ENCODE measurements around the gene MAP4K3.

The MAP4K3 gene

GRCh38 chr2:39215545-39215944 is 221.5 kb downstream of the MAP4K3 start (continued):
- TF ChIP-seq, protein P1, sequence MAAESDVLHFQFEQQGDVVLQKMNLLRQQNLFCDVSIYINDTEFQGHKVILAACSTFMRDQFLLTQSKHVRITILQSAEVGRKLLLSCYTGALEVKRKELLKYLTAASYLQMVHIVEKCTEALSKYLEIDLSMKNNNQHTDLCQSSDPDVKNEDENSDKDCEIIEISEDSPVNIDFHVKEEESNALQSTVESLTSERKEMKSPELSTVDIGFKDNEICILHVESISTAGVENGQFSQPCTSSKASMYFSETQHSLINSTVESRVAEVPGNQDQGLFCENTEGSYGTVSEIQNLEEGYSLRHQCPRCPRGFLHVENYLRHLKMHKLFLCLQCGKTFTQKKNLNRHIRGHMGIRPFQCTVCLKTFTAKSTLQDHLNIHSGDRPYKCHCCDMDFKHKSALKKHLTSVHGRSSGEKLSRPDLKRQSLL (tag by site-specific recombination; IDR thresholded peaks at IDR 0.05): no peak
- TF ChIP-seq TCF7L2 (IDR thresholded peaks at IDR 0.05; ENCODE audit: borderline replicate concordance, low read depth, low read length) (no peak), ZNF404 (tag by site-specific recombination; IDR thresholded peaks at IDR 0.05) (no peak), ZIC2 (tag by site-specific recombination; IDR thresholded peaks at IDR 0.05) (no peak), PRDM6 (tag by site-specific recombination; IDR thresholded peaks at IDR 0.05) (no peak), ZFP37 (tag by site-specific recombination; IDR thresholded peaks at IDR 0.05) (no peak)

- no peak for TF ChIP-seq ZBTB11 (tag by site-specific recombination; conservative IDR thresholded peaks at IDR 0.05; ENCODE audit: low read depth)
- no peak for TF ChIP-seq ZNF184 (tag by site-specific recombination; IDR thresholded peaks at IDR 0.05)
- no peak for TF ChIP-seq ZNF266 (tag by site-specific recombination; IDR thresholded peaks at IDR 0.05; ENCODE audit: low read depth)
- TF ChIP-seq, protein P2, sequence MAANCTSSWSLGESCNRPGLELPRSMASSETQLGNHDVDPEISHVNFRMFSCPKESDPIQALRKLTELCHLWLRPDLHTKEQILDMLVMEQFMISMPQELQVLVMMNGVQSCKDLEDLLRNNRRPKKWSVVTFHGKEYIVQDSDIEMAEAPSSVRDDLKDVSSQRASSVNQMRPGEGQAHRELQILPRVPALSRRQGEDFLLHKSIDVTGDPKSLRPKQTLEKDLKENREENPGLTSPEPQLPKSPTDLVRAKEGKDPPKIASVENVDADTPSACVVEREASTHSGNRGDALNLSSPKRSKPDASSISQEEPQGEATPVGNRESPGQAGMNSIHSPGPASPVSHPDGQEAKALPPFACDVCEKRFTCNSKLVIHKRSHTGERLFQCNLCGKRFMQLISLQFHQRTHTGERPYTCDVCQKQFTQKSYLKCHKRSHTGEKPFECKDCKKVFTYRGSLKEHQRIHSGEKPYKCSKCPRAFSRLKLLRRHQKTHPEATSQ (tag by site-specific recombination; IDR thresholded peaks at IDR 0.05): no peak
- no peak for TF ChIP-seq HOXD13 (CRISPR knock-in tag; IDR thresholded peaks at IDR 0.05; ENCODE audit: borderline replicate concordance)
- TF ChIP-seq ZFP69B (tag by site-specific recombination; IDR thresholded peaks at IDR 0.05): no peak
- TF ChIP-seq ZNF621 (tag by site-specific recombination; IDR thresholded peaks at IDR 0.05): no peak
- TF ChIP-seq ZNF404 (tag by site-specific recombination; IDR thresholded peaks at IDR 0.05): no peak
- no peak for TF ChIP-seq ZNF292 (tag by site-specific recombination; IDR thresholded peaks at IDR 0.05; ENCODE audit: borderline replicate concordance, low read depth)
- no peak for TF ChIP-seq ZNF416 (tag by site-specific recombination; IDR thresholded peaks at IDR 0.05)
- no peak for TF ChIP-seq GFI1B (tag by site-specific recombination; IDR thresholded peaks at IDR 0.05)
- TF ChIP-seq, protein P3, sequence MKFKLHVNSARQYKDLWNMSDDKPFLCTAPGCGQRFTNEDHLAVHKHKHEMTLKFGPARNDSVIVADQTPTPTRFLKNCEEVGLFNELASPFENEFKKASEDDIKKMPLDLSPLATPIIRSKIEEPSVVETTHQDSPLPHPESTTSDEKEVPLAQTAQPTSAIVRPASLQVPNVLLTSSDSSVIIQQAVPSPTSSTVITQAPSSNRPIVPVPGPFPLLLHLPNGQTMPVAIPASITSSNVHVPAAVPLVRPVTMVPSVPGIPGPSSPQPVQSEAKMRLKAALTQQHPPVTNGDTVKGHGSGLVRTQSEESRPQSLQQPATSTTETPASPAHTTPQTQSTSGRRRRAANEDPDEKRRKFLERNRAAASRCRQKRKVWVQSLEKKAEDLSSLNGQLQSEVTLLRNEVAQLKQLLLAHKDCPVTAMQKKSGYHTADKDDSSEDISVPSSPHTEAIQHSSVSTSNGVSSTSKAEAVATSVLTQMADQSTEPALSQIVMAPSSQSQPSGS (tag by site-specific recombination; IDR thresholded peaks at IDR 0.05; ENCODE audit: low read depth): no peak
- no peak for TF ChIP-seq ZNF423 (tag by site-specific recombination; IDR thresholded peaks at IDR 0.05)
- H3K4me3 ChIP-seq (ENCODE audit: low read depth, low read length): no peak overlapping the region
- no peaks in the 10 kb centered on the region for H3K4me1 ChIP-seq (ENCODE audit: control insufficient read depth, insufficient read depth, low read length)
- ChIA-PET POLR2A (no interaction called here), CTCF (no interaction called here)
- H3K36me3 ChIP-seq (ENCODE audit: control insufficient read depth in 2 of 2, insufficient read depth in 1 of 2, low read length in 2 of 2): no peaks in the 10 kb centered on the region
- H3K27ac ChIP-seq (ENCODE audit: extremely low read depth, low read depth, low read length): no peak overlapping the region
- H3K9me3 ChIP-seq (ENCODE audit: control insufficient read depth, insufficient read depth, low read depth, low read length): no peaks in the 10 kb centered on the region
Observed at GRCh38 chr2:39213015-39213414, 224.1 kb downstream of the MAP4K3 start.
